IPS-18a (cell line): ENCODE measurements around the gene HSP90AA1.
"Not testable (repeated sequence)": the region's sequence is repeated elsewhere in the genome, so short reads cannot be mapped to it uniquely, and the experiment has no call there.

ENCODE experiments used
- H3K27ac ChIP-seq: one replicate; pipeline ENCODE4 v1.5.1; 2013; ENCODE audit warnings: low read length
- H3K27me3 ChIP-seq: one replicate; pipeline ENCODE4 v1.6.1; 2013; ENCODE audit warnings: mild to moderate bottlenecking, low read length; ENCODE audit not compliant: control insufficient read depth, insufficient read depth
- H3K36me3 ChIP-seq: one replicate; pipeline ENCODE4 v1.6.1; 2013; ENCODE audit warnings: low read depth, low read length; ENCODE audit not compliant: control insufficient read depth
- H3K4me1 ChIP-seq: one replicate; pipeline ENCODE4 v1.6.1; 2013; ENCODE audit warnings: low read depth, low read length; ENCODE audit not compliant: control insufficient read depth
- H3K4me3 ChIP-seq: one replicate; pipeline ENCODE4 v1.5.1; 2013; ENCODE audit warnings: low read length
- H3K9ac ChIP-seq: one replicate; pipeline ENCODE4 v1.6.1; 2013; ENCODE audit warnings: mild to moderate bottlenecking, low read length, moderate library complexity
- H3K9me3 ChIP-seq: one replicate; pipeline ENCODE4 v1.6.1; 2013; ENCODE audit warnings: low read depth, low read length; ENCODE audit not compliant: control insufficient read depth

HSP90AA1 gene

GRCh38 chr14:102080183-102081080, 6.4 kb downstream of the HSP90AA1 start:
- peaks cover 65% of the 10 kb centered on the region for H3K36me3 ChIP-seq
- no peaks in the 10 kb centered on the region for H3K9me3 ChIP-seq
- H3K27ac ChIP-seq: no peak overlapping the region
- no peak overlapping the region for H3K4me3 ChIP-seq
- peaks cover 5% of the 10 kb centered on the region for H3K4me1 ChIP-seq
- no peaks in the 10 kb centered on the region for H3K27me3 ChIP-seq
- no peak overlapping the region for H3K9ac ChIP-seq

- Histone ChIP-seq H3K9ac (no peak overlapping the region), H3K4me3 (no peak overlapping the region), H3K36me3 (peaks cover 57% of the 10 kb centered on the region)
Measured at GRCh38 chr14:102079700-102079979, 7.2 kb downstream of the HSP90AA1 start.

GRCh38 chr14:102078831-102079699, 7.8 kb downstream of the HSP90AA1 start:
- no peak overlapping the region for H3K9ac ChIP-seq
- no peak overlapping the region for H3K4me3 ChIP-seq
- no peaks in the 10 kb centered on the region for H3K27me3 ChIP-seq
- no peaks in the 10 kb centered on the region for H3K9me3 ChIP-seq
- H3K4me1 ChIP-seq: no peaks in the 10 kb centered on the region
- H3K27ac ChIP-seq: no peak overlapping the region
- H3K36me3 ChIP-seq: peaks cover 51% of the 10 kb centered on the region

More at GRCh38 chr14:102079700-102079979, 7.2 kb downstream of the HSP90AA1 start:
- no peaks in the 10 kb centered on the region for H3K9me3 ChIP-seq
- no peaks in the 10 kb centered on the region for H3K27me3 ChIP-seq
- H3K27ac ChIP-seq: no peak overlapping the region
- no peaks in the 10 kb centered on the region for H3K4me1 ChIP-seq

GRCh38 chr14:102078361-102078791, 8.5 kb downstream of the HSP90AA1 start:
- not testable (repeated sequence) for H3K9ac ChIP-seq, H3K27ac ChIP-seq, H3K27me3 ChIP-seq, H3K4me1 ChIP-seq, H3K4me3 ChIP-seq, H3K9me3 ChIP-seq
- H3K36me3 ChIP-seq: peaks cover 44% of the 10 kb centered on the region

- Histone ChIP-seq H3K36me3 (peaks cover 34% of the 10 kb centered on the region), H3K27ac (no peak overlapping the region), H3K4me3 (no peak overlapping the region), H3K4me1 (no peaks in the 10 kb centered on the region), H3K9ac (no peak overlapping the region), H3K27me3 (no peaks in the 10 kb centered on the region), H3K9me3 (no peaks in the 10 kb centered on the region)
Measured at GRCh38 chr14:102077382-102077709, 9.5 kb downstream of the HSP90AA1 start.

- Histone ChIP-seq H3K4me1 (no peaks in the 10 kb centered on the region), H3K4me3 (no peak overlapping the region), H3K36me3 (peaks cover 12% of the 10 kb centered on the region)
Measured at GRCh38 chr14:102075155-102075554, 11.7 kb downstream of the HSP90AA1 start.

GRCh38 chr14:102074415-102074964, 12.4 kb downstream of the HSP90AA1 start:
- Histone ChIP-seq H3K36me3 (peaks cover 5% of the 10 kb centered on the region), H3K27ac (no peak overlapping the region), H3K4me1 (no peaks in the 10 kb centered on the region), H3K9ac (no peak overlapping the region), H3K4me3 (no peak overlapping the region), H3K9me3 (no peaks in the 10 kb centered on the region), H3K27me3 (no peaks in the 10 kb centered on the region)

More at GRCh38 chr14:102075155-102075554, 11.7 kb downstream of the HSP90AA1 start:
- no peak overlapping the region for H3K9ac ChIP-seq
- no peak overlapping the region for H3K27ac ChIP-seq
- H3K27me3 ChIP-seq: no peaks in the 10 kb centered on the region
- no peaks in the 10 kb centered on the region for H3K9me3 ChIP-seq

- H3K4me3 ChIP-seq: no peak overlapping the region
- H3K9ac ChIP-seq: no peak overlapping the region
- no peak overlapping the region for H3K27ac ChIP-seq
- no peaks in the 10 kb centered on the region for H3K9me3 ChIP-seq
- H3K4me1 ChIP-seq: no peaks in the 10 kb centered on the region
- H3K27me3 ChIP-seq: no peaks in the 10 kb centered on the region
- no peaks in the 10 kb centered on the region for H3K36me3 ChIP-seq
Measured at GRCh38 chr14:102071283-102071998, 15.4 kb downstream of the HSP90AA1 start.

GRCh38 chr14:102066041-102066451, 20.8 kb downstream of the HSP90AA1 start:
- no peak overlapping the region for H3K27ac ChIP-seq
- H3K4me1 ChIP-seq: peaks cover 3% of the 10 kb centered on the region
- no peaks in the 10 kb centered on the region for H3K36me3 ChIP-seq
- no peaks in the 10 kb centered on the region for H3K27me3 ChIP-seq
- no peak overlapping the region for H3K4me3 ChIP-seq
- H3K9me3 ChIP-seq: no peaks in the 10 kb centered on the region
- H3K9ac ChIP-seq: no peak overlapping the region

GRCh38 chr14:102064590-102064989, 22.3 kb downstream of the HSP90AA1 start:
- H3K27me3 ChIP-seq, H3K27ac ChIP-seq, H3K4me1 ChIP-seq, H3K9me3 ChIP-seq, H3K36me3 ChIP-seq, H3K9ac ChIP-seq, H3K4me3 ChIP-seq: not testable (repeated sequence)

GRCh38 chr14:102063808-102064429, 22.9 kb downstream of the HSP90AA1 start:
- H3K27ac ChIP-seq: no peak overlapping the region
- no peaks in the 10 kb centered on the region for H3K36me3 ChIP-seq
- H3K9me3 ChIP-seq: no peaks in the 10 kb centered on the region
- no peak overlapping the region for H3K4me3 ChIP-seq
- H3K9ac ChIP-seq: no peak overlapping the region
- no peaks in the 10 kb centered on the region for H3K27me3 ChIP-seq
- peaks cover 3% of the 10 kb centered on the region for H3K4me1 ChIP-seq
